Stomach (tissue), 9 donors: ENCODE data around the gene POU2AF3. TPM values are rescaled to one million over a fixed set of nuclear protein-coding genes. Genes with fewer than 3 reads are reported as not detected.
A peak's percentile ranks its signal among the peaks of the same experiment; 100 is the strongest.

Experiments used
- DNase-seq, 2 donors: peaks; one replicate each; pipeline versions ENCODE4 v3.0.0 to v3.0.0-alpha.2; 2013 to 2019
- H3K27ac ChIP-seq, 5 donors: fragments of 200-600 bp in 4 of 5; sonication (generic) in 4 of 5; one replicate each; pipeline ENCODE4 v1.5.1; 2013 to 2019; ENCODE audit warnings: mild to moderate bottlenecking in 1 of 5, moderate library complexity in 1 of 5
- H3K27me3 ChIP-seq, 3 donors: fragments of 200-600 bp; sonication (generic); one replicate each; pipeline ENCODE4 v1.5.1; 2017 to 2019; ENCODE audit warnings: mixed run types in 1 of 3
- H3K36me3 ChIP-seq, 4 donors: fragments of 200-600 bp; sonication (generic); 1 replicate in 3 of 4; 2 replicates in 1 of 4; pipeline ENCODE4 v1.5.1; 2016 to 2019
- H3K4me1 ChIP-seq, 4 donors: fragments of 200-600 bp; sonication (generic); one replicate each; pipeline ENCODE4 v1.5.1; 2016 to 2019
- H3K4me3 ChIP-seq, 4 donors: fragments of 200-600 bp; sonication (generic) in 3 of 4; one replicate each; pipeline ENCODE4 v1.5.1; 2016 to 2019; ENCODE audit warnings: mild to moderate bottlenecking in 1 of 4
- H3K9me3 ChIP-seq, 4 donors: fragments of 200-600 bp; sonication (generic); one replicate each; pipeline ENCODE4 v1.5.1; 2016 to 2019
- CTCF ChIP-seq, 7 experiments: fragments of 450-650 bp in 4 of 7; fragments of 200-600 bp in 3 of 7; sonication (generic) in 3 of 7; IDR thresholded peaks; one replicate each; pipeline ENCODE4 v1.5.1; 2016 to 2019; ENCODE audit warnings: antibody characterized with exemption in 7 of 7, control low read depth in 2 of 7, mild to moderate bottlenecking in 1 of 7
- EP300 ChIP-seq: sonication (generic); formaldehyde crosslinking; IDR thresholded peaks from one replicate; pipeline ENCODE4 v1.6.1; 2017; ENCODE audit warnings: antibody characterized with exemption
- POLR2A ChIP-seq, 4 donors: fragments of 450-650 bp; IDR thresholded peaks; one replicate each; pipeline ENCODE4 v1.6.1; 2016; ENCODE audit warnings: antibody characterized with exemption in 4 of 4, control low read depth in 2 of 4, mild to moderate bottlenecking in 1 of 4, moderate library complexity in 1 of 4
- POLR2AphosphoS5 ChIP-seq, 3 donors: sonication (generic); formaldehyde crosslinking; IDR thresholded peaks; one replicate each; pipeline ENCODE4 v1.6.1; 2016; ENCODE audit warnings: antibody characterized with exemption in 3 of 3
- WGBS, 5 donors: extraction: QIAGEN DNeasy Blood & Tissue Kit in 3 of 5; methylation state at CpG; one replicate each; pipeline versions ENCODE4 v1.1.5 to v1.1.7; 2013 to 2018; 5-methylcytosine and 5-hydroxymethylcytosine counted together
- intact Hi-C: fragments of 100-400 bp; cut with DNase I; formaldehyde crosslinking; loops from one replicate; pipeline ENCODE4 v1.15.1; 2023; ENCODE audit warnings: low total_unique reads
- polyA plus RNA-seq, 3 donors: library from polyadenylated mRNA; stranded (reverse); fragments of 200-250 nt; gene quantifications; one replicate each; pipeline ENCODE4 v1.2.3, GENCODE V29; 2013
- total RNA-seq, 5 donors: library from RNA; depleted of rRNA; stranded (reverse); fragments of >200 nt; gene quantifications; one replicate each; pipeline versions ENCODE4 v1.1.0 to v1.2.3, GENCODE V29; 2014 to 2016
- donor health status: healthy with polysubstance abuse.
- donor health status: Bipolar disorder and iron deficiency.
- donor health status: healthy.

POU2AF3 gene
- total and polyA plus RNA-seq, 8 donors: 0.58 to 10.1 (median 3.2) TPM

DNA sequence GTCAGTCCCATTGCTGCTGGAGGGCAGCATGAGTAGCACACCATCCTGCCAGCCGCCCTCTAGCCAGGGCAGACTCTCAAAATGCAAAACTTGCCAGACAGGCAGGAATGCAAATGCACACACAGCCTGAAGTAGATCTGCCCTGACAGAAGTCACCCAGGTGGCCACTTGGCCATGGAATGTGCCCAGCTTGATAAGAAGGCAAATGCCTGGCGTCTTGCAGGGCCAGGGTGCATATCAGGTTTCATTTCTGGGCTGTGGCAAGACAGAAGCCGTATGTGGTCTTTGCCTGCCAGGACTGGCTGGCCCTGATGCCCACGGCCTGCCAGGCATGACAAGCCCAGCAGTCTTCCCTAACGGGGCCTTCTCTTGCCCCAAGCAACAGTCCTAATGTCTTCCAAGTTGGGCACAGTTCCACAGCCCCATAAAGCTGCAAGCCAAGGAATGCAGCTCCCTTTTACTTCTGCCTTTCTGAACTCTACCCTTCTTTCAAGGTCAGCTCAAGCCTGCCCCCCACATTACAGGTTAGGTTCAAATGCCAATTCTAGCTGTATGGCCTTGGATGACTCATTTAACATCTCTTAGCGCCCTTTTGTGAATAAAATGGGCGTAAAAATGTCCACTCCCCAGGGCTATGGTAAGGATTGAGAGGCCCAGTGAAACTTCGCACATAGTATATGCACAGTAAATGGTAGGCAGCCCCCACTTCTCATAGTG lies 29.7 kb downstream of the POU2AF3 start:
- Histone ChIP-seq H3K36me3 (no peaks in the 10 kb centered on the region), H3K4me1 (peaks cover 36 to 76% (median 56%) of the 10 kb centered on the region in 4 donors), H3K9me3 (no peaks in the 10 kb centered on the region), H3K27ac (peak overlapping the region; percentile 72 to 79 (median 77)), H3K4me3 (no peak overlapping the region), H3K27me3 (no peaks in the 10 kb centered on the region)
- WGBS, 5 donors: 35 to 56% (median 46%) methylated on average over 8 of the region's 8 CpGs
- peak in 1 of 2 donors; percentile 91 for DNase-seq
- intact Hi-C loops: no loop called here
- no peak for TF ChIP-seq POLR2A (IDR thresholded peaks at IDR 0.05)
- peak; percentile 50 to 90 (median 87) for TF ChIP-seq POLR2AphosphoS5 (IDR thresholded peaks at IDR 0.05)

GRCh38 chr11:111329306-111330204 lies 31.2 kb downstream of the POU2AF3 start:
- TF ChIP-seq EP300 (no peak), POLR2A (IDR thresholded peaks at IDR 0.05) (no peak), POLR2AphosphoS5 (IDR thresholded peaks at IDR 0.05) (no peak), CTCF (IDR thresholded peaks at IDR 0.05) (no peak)
- DNase-seq: no peak
- peak overlapping the region; percentile 36 to 74 (median 57) for H3K27ac ChIP-seq
- H3K36me3 ChIP-seq: no peaks in the 10 kb centered on the region
- H3K4me1 ChIP-seq: peaks cover 41 to 84% (median 63%) of the 10 kb centered on the region in 4 donors
- intact Hi-C loops: no loop called here
- no peaks in the 10 kb centered on the region for H3K27me3 ChIP-seq
- WGBS, 5 donors: 57 to 74% (median 65%) methylated on average over 7 of the region's 7 CpGs
- no peaks in the 10 kb centered on the region for H3K9me3 ChIP-seq
- H3K4me3 ChIP-seq: no peak overlapping the region

- peak overlapping the region in 4 of 5 donors; percentile 57 to 74 (median 68) for H3K27ac ChIP-seq
- no peak for DNase-seq
- H3K4me1 ChIP-seq: peaks cover 46 to 89% (median 67%) of the 10 kb centered on the region in 4 donors
- no peaks in the 10 kb centered on the region for H3K36me3 ChIP-seq
- no peak overlapping the region for H3K4me3 ChIP-seq
- H3K9me3 ChIP-seq: no peaks in the 10 kb centered on the region
- intact Hi-C loops: no loop called here
- H3K27me3 ChIP-seq: no peaks in the 10 kb centered on the region
- no peak for TF ChIP-seq POLR2AphosphoS5 (IDR thresholded peaks at IDR 0.05)
- no peak for TF ChIP-seq POLR2A (IDR thresholded peaks at IDR 0.05)
- no peak for TF ChIP-seq CTCF (IDR thresholded peaks at IDR 0.05)
- TF ChIP-seq EP300: no peak
- WGBS, 5 donors: 62 to 88% (median 77%) methylated on average over 2 of the region's 2 CpGs
These were observed 32.0 kb downstream of the POU2AF3 start for GRCh38 chr11:111330234-111330893.

- Histone ChIP-seq H3K27me3 (no peaks in the 10 kb centered on the region), H3K9me3 (no peaks in the 10 kb centered on the region), H3K4me1 (peaks cover 62 to 98% (median 77%) of the 10 kb centered on the region in 4 donors), H3K4me3 (no peak overlapping the region), H3K36me3 (no peaks in the 10 kb centered on the region), H3K27ac (peak overlapping the region; percentile 33 to 75 (median 74))
- no peak for TF ChIP-seq EP300
- no peak for TF ChIP-seq CTCF (IDR thresholded peaks at IDR 0.05)
- peak in 1 of 3 donors; percentile 54 for TF ChIP-seq POLR2AphosphoS5 (IDR thresholded peaks at IDR 0.05)
- TF ChIP-seq POLR2A (IDR thresholded peaks at IDR 0.05): no peak
- peak in 1 of 2 donors; percentile 49 for DNase-seq
- 50 to 60% (median 55%) methylated on average over 4 of the region's 4 CpGs for WGBS, 5 donors
- intact Hi-C loops: no loop called here
These were observed 33.5 kb downstream of the POU2AF3 start for GRCh38 chr11:111331711-111332479.
